ENCODE results near the gene VPREB3. TPM values are rescaled to one million over a fixed set of nuclear protein-coding genes. Genes with fewer than 3 reads are reported as not detected.
A peak's percentile ranks its signal among the peaks of the same experiment; 100 is the strongest.

The VPREB3 gene
- total RNA-seq, 2 experiments from 2014 or later = 0.80 TPM; not detected in 1

- Mint-ChIP-seq H3K9me3 (ENCODE audit: low read depth) (no peaks in the 10 kb centered on the region), H3K4me1 (peaks cover 34% of the 10 kb centered on the region), H3K27me3 (no peaks in the 10 kb centered on the region), H3K4me3 (peak within 1 kb of the TSS; percentile 43), H3K36me3 (ENCODE audit: low read depth) (peaks cover 15% of the 10 kb centered on the region), H3K27ac (peak within 1 kb of the TSS; percentile 55)
- intact Hi-C loops (cut with DNase I, micrococcal nuclease) = no loop called here
- ChIA-PET POLR2A (interaction anchor here (0.5 kb wide), 1 partner anchor 1443 kb away, joined by 4 read pairs; no protein-coding TSS in a partner anchor), CTCF (interaction anchor here (0.6 to 0.9 kb wide), 4 partner anchors 87 to 669 kb away, joined by 3 read pairs; no protein-coding TSS in a partner anchor)
- ATAC-seq (no peak), DNase-seq (peak; percentile 35)
These were observed 8.8 kb upstream of the VPREB3 start, which contains the start of gene C22orf15 for GRCh38 chr22:23762842-23763578. C22orf15 (plus strand) TSS chr22:23762990; CDS start chr22:23763307, 317 bp downstream.

- ChIA-PET CTCF (interaction anchor here (0.7 kb wide), 1 partner anchor 26 kb away, joined by 3 read pairs; no protein-coding TSS in a partner anchor), POLR2A (no interaction called here)
- Mint-ChIP-seq H3K27me3 (no peaks in the 10 kb centered on the region), H3K4me3 (no peak overlapping the region), H3K4me1 (peaks cover 25% of the 10 kb centered on the region), H3K27ac (no peak overlapping the region), H3K9me3 (ENCODE audit: low read depth) (no peaks in the 10 kb centered on the region), H3K36me3 (ENCODE audit: low read depth) (peaks cover 6% of the 10 kb centered on the region)
- intact Hi-C loops (cut with DNase I, micrococcal nuclease) = no loop called here
- ATAC-seq = no peak
- no peak for DNase-seq
These were observed 5.8 kb upstream of the VPREB3 start for GRCh38 chr22:23760056-23760455.

- H3K27ac Mint-ChIP-seq = no peak overlapping the region
- peaks cover 20% of the 10 kb centered on the region for H3K4me1 Mint-ChIP-seq
- ATAC-seq (no peak), DNase-seq (no peak)
- no peaks in the 10 kb centered on the region for H3K27me3 Mint-ChIP-seq
- POLR2A ChIA-PET = no interaction called here
- no peak overlapping the region for H3K4me3 Mint-ChIP-seq
- intact Hi-C loops (cut with DNase I, micrococcal nuclease) = no loop called here
- CTCF ChIA-PET = interaction anchor here (0.7 kb wide), 1 partner anchor 26 kb away, joined by 3 read pairs; no protein-coding TSS in a partner anchor
- H3K9me3 Mint-ChIP-seq (ENCODE audit: low read depth) = no peaks in the 10 kb centered on the region
- H3K36me3 Mint-ChIP-seq (ENCODE audit: low read depth) = peaks cover 2% of the 10 kb centered on the region
These were observed 5.3 kb upstream of the VPREB3 start for GRCh38 chr22:23759566-23759965.

- no peaks in the 10 kb centered on the region for H3K36me3 Mint-ChIP-seq (ENCODE audit: low read depth)
- no peak overlapping the region for H3K4me3 Mint-ChIP-seq
- no peaks in the 10 kb centered on the region for H3K27me3 Mint-ChIP-seq
- intact Hi-C loops (cut with DNase I, micrococcal nuclease) = no loop called here
- ATAC-seq (no peak), DNase-seq (no peak)
- H3K9me3 Mint-ChIP-seq (ENCODE audit: low read depth) = no peaks in the 10 kb centered on the region
- CTCF ChIA-PET = no interaction called here
- no peak overlapping the region for H3K27ac Mint-ChIP-seq
- POLR2A ChIA-PET = no interaction called here
- no peaks in the 10 kb centered on the region for H3K4me1 Mint-ChIP-seq
These were observed 2.7 kb upstream of the VPREB3 start for GRCh38 chr22:23756891-23757290.

- intact Hi-C loops (cut with DNase I, micrococcal nuclease) = no loop called here
- Mint-ChIP-seq H3K27ac (no peak overlapping the region), H3K27me3 (no peaks in the 10 kb centered on the region), H3K36me3 (ENCODE audit: low read depth) (no peaks in the 10 kb centered on the region), H3K9me3 (ENCODE audit: low read depth) (no peaks in the 10 kb centered on the region), H3K4me1 (no peaks in the 10 kb centered on the region), H3K4me3 (no peak overlapping the region)
- DNase-seq = no peak
- CTCF ChIA-PET = interaction anchor here (1.1 kb wide), 1 partner anchor 30 kb away, joined by 3 read pairs; no protein-coding TSS in a partner anchor
- no peak for ATAC-seq
- POLR2A ChIA-PET = no interaction called here
These were observed 1.5 kb upstream of the VPREB3 start for GRCh38 chr22:23755711-23756110.

- H3K4me1 Mint-ChIP-seq = peaks cover 6% of the 10 kb centered on the region
- H3K4me3 Mint-ChIP-seq = no peak overlapping the region
- H3K36me3 Mint-ChIP-seq (ENCODE audit: low read depth) = no peaks in the 10 kb centered on the region
- intact Hi-C loops (cut with DNase I, micrococcal nuclease) = loop anchor here (5.0 kb wide), 2 partner anchors 48 to 213 kb away; no protein-coding TSS in a partner anchor
- DNase-seq = no peak
- ATAC-seq = no peak
- no peaks in the 10 kb centered on the region for H3K27me3 Mint-ChIP-seq
- H3K9me3 Mint-ChIP-seq (ENCODE audit: low read depth) = no peaks in the 10 kb centered on the region
- ChIA-PET CTCF (interaction anchor here (0.6 to 1.1 kb wide), 2 partner anchors 31 to 285 kb away, joined by 3 read pairs; no protein-coding TSS in a partner anchor), POLR2A (no interaction called here)
- H3K27ac Mint-ChIP-seq = no peak overlapping the region
These were observed 883 bp upstream of the VPREB3 start for GRCh38 chr22:23754980-23755636.

GRCh38 chr22:23753385-23753784 lies 840 bp downstream of the VPREB3 start:
- ChIA-PET CTCF (interaction anchor here (0.7 kb wide), 1 partner anchor 125 kb away, joined by 3 read pairs; no protein-coding TSS in a partner anchor), POLR2A (no interaction called here)
- no peak overlapping the region for H3K27ac Mint-ChIP-seq
- H3K4me1 Mint-ChIP-seq = peaks cover 11% of the 10 kb centered on the region
- no peaks in the 10 kb centered on the region for H3K36me3 Mint-ChIP-seq (ENCODE audit: low read depth)
- ATAC-seq (no peak), DNase-seq (no peak)
- H3K27me3 Mint-ChIP-seq = peaks cover 2% of the 10 kb centered on the region
- no peaks in the 10 kb centered on the region for H3K9me3 Mint-ChIP-seq (ENCODE audit: low read depth)
- intact Hi-C loops (cut with DNase I, micrococcal nuclease) = loop anchor here (5.0 kb wide), 2 partner anchors 46 to 211 kb away; no protein-coding TSS in a partner anchor
- no peak overlapping the region for H3K4me3 Mint-ChIP-seq

GRCh38 chr22:23752750-23753149 lies 1.5 kb downstream of the VPREB3 start:
- no peaks in the 10 kb centered on the region for H3K36me3 Mint-ChIP-seq (ENCODE audit: low read depth)
- H3K27me3 Mint-ChIP-seq = peaks cover 2% of the 10 kb centered on the region
- no peak for ATAC-seq
- H3K9me3 Mint-ChIP-seq (ENCODE audit: low read depth) = no peaks in the 10 kb centered on the region
- H3K4me3 Mint-ChIP-seq = no peak overlapping the region
- intact Hi-C loops (cut with DNase I, micrococcal nuclease) = loop anchor here (5.0 kb wide), 2 partner anchors 45 to 210 kb away; no protein-coding TSS in a partner anchor
- peaks cover 11% of the 10 kb centered on the region for H3K4me1 Mint-ChIP-seq
- H3K27ac Mint-ChIP-seq = no peak overlapping the region
- no peak for DNase-seq
- ChIA-PET POLR2A (no interaction called here), CTCF (no interaction called here)

- intact Hi-C loops (cut with DNase I, micrococcal nuclease) = loop anchor here (5.0 kb wide), 2 partner anchors 45 to 210 kb away; no protein-coding TSS in a partner anchor
- POLR2A ChIA-PET = interaction anchor here (0.5 kb wide), 1 partner anchor 33 kb away, joined by 6 read pairs; no protein-coding TSS in a partner anchor
- H3K9me3 Mint-ChIP-seq (ENCODE audit: low read depth) = no peaks in the 10 kb centered on the region
These were observed 2.0 kb downstream of the VPREB3 start for GRCh38 chr22:23752090-23752691.

GRCh38 chr22:23751441-23751996 lies 2.7 kb downstream of the VPREB3 start:
- ATAC-seq (peak; percentile 17), DNase-seq (no peak)
- H3K4me1 Mint-ChIP-seq = peaks cover 11% of the 10 kb centered on the region
- intact Hi-C loops (cut with DNase I, micrococcal nuclease) = loop anchor here (1.0 to 5.0 kb wide), 11 partner anchors 13 to 209 kb away; partner anchors contain the start of genes CHCHD10 (in 1 of the 2), DERL3 (in 1 of the 2), MIF (in 1 of the 2) and SMARCB1 (in 1 of the 2)
- POLR2A ChIA-PET = interaction anchor here (0.5 to 1.2 kb wide), 3 partner anchors 33 to 143 kb away, joined by 3 to 6 read pairs (median 4); partner anchors contain the start of gene MIF
- peaks cover 3% of the 10 kb centered on the region for H3K36me3 Mint-ChIP-seq (ENCODE audit: low read depth)
- peak overlapping the region; percentile 77 for H3K4me3 Mint-ChIP-seq
- peak overlapping the region; percentile 31 for H3K27ac Mint-ChIP-seq
- CTCF ChIA-PET = no interaction called here
- H3K9me3 Mint-ChIP-seq (ENCODE audit: low read depth) = no peaks in the 10 kb centered on the region
- H3K27me3 Mint-ChIP-seq = peaks cover 2% of the 10 kb centered on the region

More at GRCh38 chr22:23752090-23752691, 2.0 kb downstream of the VPREB3 start:
- Mint-ChIP-seq H3K4me1 (peaks cover 11% of the 10 kb centered on the region), H3K4me3 (peak overlapping the region; percentile 77), H3K27ac (no peak overlapping the region), H3K36me3 (ENCODE audit: low read depth) (no peaks in the 10 kb centered on the region), H3K27me3 (peaks cover 2% of the 10 kb centered on the region)
- ATAC-seq (no peak), DNase-seq (no peak)
- CTCF ChIA-PET = no interaction called here
